Measurements from ENCODE around the gene TRIM49D1. TPM values are rescaled to one million over a fixed set of nuclear protein-coding genes. Genes with fewer than 3 reads are reported as not detected.
"Not testable (repeated sequence)": the region's sequence is repeated elsewhere in the genome, so short reads cannot be mapped to it uniquely, and the experiment has no call there.

The TRIM49D1 gene
- total and polyA plus RNA-seq, 2 of the 8 experiments (the other 6 are each of a cell fraction or from before 2014, with no cell fraction given), result not detected

DNA sequence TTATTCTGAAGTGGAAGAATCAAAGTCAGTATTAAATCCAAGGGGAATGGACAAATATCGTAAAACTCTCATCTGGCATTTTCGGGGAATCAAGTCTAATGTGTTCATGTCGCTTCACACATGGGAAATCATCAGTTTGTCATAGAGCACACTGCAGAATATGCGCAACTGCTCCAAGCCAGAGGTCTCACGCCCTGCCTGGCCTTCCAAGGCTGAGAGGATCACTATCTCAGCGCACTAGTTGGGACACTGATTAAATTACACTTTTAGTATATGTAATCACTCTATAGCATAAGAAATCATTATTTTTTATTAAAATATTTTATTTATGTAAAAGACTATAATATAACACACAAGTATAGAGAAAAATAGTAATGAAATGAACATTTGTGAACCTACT, 38.8 kb upstream of the TRIM49D1 start:
- H3K56ac ChIP-seq (replicated peaks; ENCODE audit: insufficient read length, low read depth, low read length); DNase-seq (ENCODE audit: low read depth in 1 of 2, low spot score in 2 of 2); H2AK5ac ChIP-seq (ENCODE audit: low read depth, low read length); H2BK12ac ChIP-seq (ENCODE audit: low read depth, low read length); H3K14ac ChIP-seq (ENCODE audit: insufficient read length); H4K8ac ChIP-seq (ENCODE audit: extremely low read depth, insufficient read depth, low read length); H3K27me3 ChIP-seq (replicated peaks in 1 of 4; ENCODE audit: control insufficient read depth in 3 of 4, extremely low read depth in 1 of 4, insufficient read depth in 3 of 4, low read length in 3 of 4); H3K4ac ChIP-seq (replicated peaks; ENCODE audit: insufficient read length, low read depth, low read length); H3K27ac ChIP-seq (ENCODE audit: low read depth, low read length); H3K79me1 ChIP-seq (ENCODE audit: low read depth, low read length); H3K79me2 ChIP-seq (ENCODE audit: control insufficient read depth in 1 of 2, insufficient read depth in 2 of 2, low read length in 2 of 2); H4K20me1 ChIP-seq (replicated peaks in 1 of 2; ENCODE audit: control insufficient read depth in 1 of 2, insufficient read depth in 2 of 2, low read length in 2 of 2); CTCF ChIA-PET (ENCODE audit: partially characterized antibody); FAIRE-seq; H2BK20ac ChIP-seq (ENCODE audit: low read length); H4K91ac ChIP-seq (replicated peaks; ENCODE audit: insufficient read length, low read length); H3K4me2 ChIP-seq (ENCODE audit: insufficient read depth in 1 of 2, low read depth in 2 of 2, low read length in 2 of 2); H2BK5ac ChIP-seq (ENCODE audit: low read depth, low read length); H3K9ac ChIP-seq (replicated peaks in 1 of 4; ENCODE audit: extremely low read depth in 1 of 4, low read depth in 3 of 4, low read length in 3 of 4); H3K23ac ChIP-seq (ENCODE audit: insufficient read length); H2BK15ac ChIP-seq (ENCODE audit: low read length); H3K4me1 ChIP-seq (replicated peaks in 1 of 4; ENCODE audit: control insufficient read depth in 3 of 4, insufficient read depth in 4 of 4, low read length in 3 of 4); H3K4me3 ChIP-seq (ENCODE audit: extremely low read depth in 1 of 4, insufficient read depth in 2 of 4, low read depth in 3 of 4, low read length in 4 of 4); H2AFZ ChIP-seq (ENCODE audit: low read length); H3K9me3 ChIP-seq (ENCODE audit: insufficient read depth in 2 of 2, low read depth in 1 of 2, low read length in 1 of 2); POLR2A ChIA-PET (ENCODE audit: partially characterized antibody); H4K5ac ChIP-seq (ENCODE audit: insufficient read length, low read depth, low read length); H3K18ac ChIP-seq (ENCODE audit: extremely low read depth, low read length); H2BK120ac ChIP-seq (replicated peaks; ENCODE audit: low read depth, low read length); H3K36me3 ChIP-seq (ENCODE audit: control insufficient read depth in 2 of 4, insufficient read depth in 4 of 4, low read length in 3 of 4); H3K23me2 ChIP-seq (ENCODE audit: low read depth, low read length): not testable (repeated sequence)
- 88% methylated on average over 4 of the region's 6 CpGs; no CpG with 5 or more reads in 1 of the 2 experiments for WGBS, 2 experiments (ENCODE audit: extremely low coverage in 1 of 2, insufficient coverage in 1 of 2, insufficient read length in 1 of 2, insufficient replicate concordance in 2 of 2, low coverage in 1 of 2, low lambda C conversion rate in 2 of 2, missing lambda C conversion rate in 1 of 2)

DNA sequence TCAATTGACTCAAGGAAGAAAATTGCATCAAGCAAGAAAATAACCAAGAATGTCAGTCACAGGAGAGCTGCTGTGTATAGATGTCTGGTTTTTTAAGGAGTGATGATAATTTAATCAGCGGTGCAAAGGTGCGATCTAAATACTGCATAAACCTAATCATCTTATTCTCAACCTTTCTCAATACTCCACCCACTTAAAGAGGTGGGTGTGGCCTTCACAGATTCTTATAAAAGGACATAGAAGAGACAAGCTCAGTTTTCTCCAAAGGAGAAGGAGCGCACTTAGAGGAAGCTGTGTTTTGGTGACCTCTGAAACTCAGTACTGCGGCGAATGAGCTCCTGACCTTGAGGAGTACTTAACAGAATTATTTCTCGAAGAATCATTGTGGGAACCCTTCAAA, 1.7 kb upstream of the TRIM49D1 start, which contains the start of gene TRIM49D2:
Gene TRIM49D2, plus strand, starts transcription at position 301 of the 400 bp plus-strand sequence. CDS start 2,698 bp downstream, outside the sequence.
- H4K91ac ChIP-seq (replicated peaks; ENCODE audit: insufficient read length, low read length); H2BK12ac ChIP-seq (ENCODE audit: low read depth, low read length); H3K23me2 ChIP-seq (ENCODE audit: low read depth, low read length); H3K56ac ChIP-seq (replicated peaks; ENCODE audit: insufficient read length, low read depth, low read length); H2BK5ac ChIP-seq (ENCODE audit: low read depth, low read length); H2AFZ ChIP-seq (ENCODE audit: low read length); DNase-seq (ENCODE audit: low read depth in 1 of 2, low spot score in 2 of 2); H2BK120ac ChIP-seq (replicated peaks; ENCODE audit: low read depth, low read length); H3K23ac ChIP-seq (ENCODE audit: insufficient read length); H3K14ac ChIP-seq (ENCODE audit: insufficient read length); FAIRE-seq; H3K4me1 ChIP-seq (replicated peaks in 1 of 4; ENCODE audit: control insufficient read depth in 3 of 4, insufficient read depth in 4 of 4, low read length in 3 of 4); H3K9me3 ChIP-seq (ENCODE audit: insufficient read depth in 2 of 2, low read depth in 1 of 2, low read length in 1 of 2); CTCF ChIA-PET (ENCODE audit: partially characterized antibody); H3K36me3 ChIP-seq (ENCODE audit: control insufficient read depth in 2 of 4, insufficient read depth in 4 of 4, low read length in 3 of 4); H3K9ac ChIP-seq (replicated peaks in 1 of 4; ENCODE audit: extremely low read depth in 1 of 4, low read depth in 3 of 4, low read length in 3 of 4); H4K5ac ChIP-seq (ENCODE audit: insufficient read length, low read depth, low read length); H3K27me3 ChIP-seq (replicated peaks in 1 of 4; ENCODE audit: control insufficient read depth in 3 of 4, extremely low read depth in 1 of 4, insufficient read depth in 3 of 4, low read length in 3 of 4); H2BK15ac ChIP-seq (ENCODE audit: low read length); H3K4me3 ChIP-seq (ENCODE audit: extremely low read depth in 1 of 4, insufficient read depth in 2 of 4, low read depth in 3 of 4, low read length in 4 of 4); H2AK5ac ChIP-seq (ENCODE audit: low read depth, low read length); H3K27ac ChIP-seq (ENCODE audit: low read depth, low read length); H2BK20ac ChIP-seq (ENCODE audit: low read length); POLR2A ChIA-PET (ENCODE audit: partially characterized antibody); H3K4ac ChIP-seq (replicated peaks; ENCODE audit: insufficient read length, low read depth, low read length); H3K79me2 ChIP-seq (ENCODE audit: control insufficient read depth in 1 of 2, insufficient read depth in 2 of 2, low read length in 2 of 2); H3K79me1 ChIP-seq (ENCODE audit: low read depth, low read length); H4K8ac ChIP-seq (ENCODE audit: extremely low read depth, insufficient read depth, low read length); H3K4me2 ChIP-seq (ENCODE audit: insufficient read depth in 1 of 2, low read depth in 2 of 2, low read length in 2 of 2); H4K20me1 ChIP-seq (replicated peaks in 1 of 2; ENCODE audit: control insufficient read depth in 1 of 2, insufficient read depth in 2 of 2, low read length in 2 of 2); H3K18ac ChIP-seq (ENCODE audit: extremely low read depth, low read length): not testable (repeated sequence)
- WGBS, 2 experiments (ENCODE audit: extremely low coverage in 1 of 2, insufficient coverage in 1 of 2, insufficient read length in 1 of 2, insufficient replicate concordance in 2 of 2, low coverage in 1 of 2, low lambda C conversion rate in 2 of 2, missing lambda C conversion rate in 1 of 2), result 95% methylated on average over 2 of the region's 6 CpGs; no CpG with 5 or more reads in 1 of the 2 experiments
